22Rv1 (cell line): ENCODE data around the gene MIB2.
"Not testable (repeated sequence)": the region's sequence is repeated elsewhere in the genome, so short reads cannot be mapped to it uniquely, and the experiment has no call there.

Source experiments
- ZFX ChIP-seq: fragments of 450-650 bp; IDR thresholded peaks from 2 replicates; pipeline ENCODE4 v1.6.1; 2017; ENCODE audit warnings: antibody characterized with exemption, borderline replicate concordance
- TF ChIP-seq, protein P1 (sequence below): fragments of 450-650 bp; IDR thresholded peaks from 2 replicates; pipeline ENCODE4 v1.5.1; 2017; ENCODE audit warnings: mild to moderate bottlenecking

GRCh38 chr1:1664318-1664717 is 49.0 kb downstream of the MIB2 start:
- TF ChIP-seq, protein P1, sequence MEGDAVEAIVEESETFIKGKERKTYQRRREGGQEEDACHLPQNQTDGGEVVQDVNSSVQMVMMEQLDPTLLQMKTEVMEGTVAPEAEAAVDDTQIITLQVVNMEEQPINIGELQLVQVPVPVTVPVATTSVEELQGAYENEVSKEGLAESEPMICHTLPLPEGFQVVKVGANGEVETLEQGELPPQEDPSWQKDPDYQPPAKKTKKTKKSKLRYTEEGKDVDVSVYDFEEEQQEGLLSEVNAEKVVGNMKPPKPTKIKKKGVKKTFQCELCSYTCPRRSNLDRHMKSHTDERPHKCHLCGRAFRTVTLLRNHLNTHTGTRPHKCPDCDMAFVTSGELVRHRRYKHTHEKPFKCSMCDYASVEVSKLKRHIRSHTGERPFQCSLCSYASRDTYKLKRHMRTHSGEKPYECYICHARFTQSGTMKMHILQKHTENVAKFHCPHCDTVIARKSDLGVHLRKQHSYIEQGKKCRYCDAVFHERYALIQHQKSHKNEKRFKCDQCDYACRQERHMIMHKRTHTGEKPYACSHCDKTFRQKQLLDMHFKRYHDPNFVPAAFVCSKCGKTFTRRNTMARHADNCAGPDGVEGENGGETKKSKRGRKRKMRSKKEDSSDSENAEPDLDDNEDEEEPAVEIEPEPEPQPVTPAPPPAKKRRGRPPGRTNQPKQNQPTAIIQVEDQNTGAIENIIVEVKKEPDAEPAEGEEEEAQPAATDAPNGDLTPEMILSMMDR, result not testable (repeated sequence)
- not testable (repeated sequence) for TF ChIP-seq ZFX
